GM04504 (cell line): ENCODE measurements around the gene AMDHD1.
A peak's percentile ranks its signal among the peaks of the same experiment; 100 is the strongest.

ENCODE experiments used
- DNase-seq: peaks from one replicate; pipeline ENCODE4 v3.0.0-alpha.2; 2012; ENCODE audit warnings: low read depth

AMDHD1 gene

GRCh38 chr12:95943330-95943842 lies at the start of gene AMDHD1:
AMDHD1 (plus strand) TSS chr12:95943331; CDS start chr12:95943399, 68 bp downstream.
- no peak for DNase-seq

GRCh38 chr12:95896846-95897245 lies 46.3 kb upstream of the AMDHD1 start:
- no peak for DNase-seq

GRCh38 chr12:95898081-95898480 lies 45.0 kb upstream of the AMDHD1 start:
- DNase-seq: no peak

DNA sequence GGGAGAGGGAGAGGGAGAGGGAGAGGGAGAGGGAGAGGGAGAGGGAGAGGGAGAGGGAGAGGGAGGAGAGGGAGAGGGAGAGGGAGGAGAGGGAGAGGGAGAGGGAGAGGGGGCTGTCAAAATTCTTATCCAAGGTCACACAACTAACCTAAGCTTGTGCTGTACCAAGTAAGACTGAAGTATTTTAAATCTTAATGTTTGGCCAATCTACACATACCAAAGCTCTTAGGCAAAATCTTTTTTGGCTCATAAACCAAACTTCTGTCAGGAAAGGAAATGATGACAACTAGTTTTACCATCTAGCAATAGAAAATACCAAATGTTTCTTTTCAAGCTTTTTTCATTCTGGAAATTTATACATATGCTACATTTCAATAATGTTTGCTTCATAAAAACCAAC lies 34.6 kb upstream of the AMDHD1 start:
- peak; percentile 8 for DNase-seq

DNA sequence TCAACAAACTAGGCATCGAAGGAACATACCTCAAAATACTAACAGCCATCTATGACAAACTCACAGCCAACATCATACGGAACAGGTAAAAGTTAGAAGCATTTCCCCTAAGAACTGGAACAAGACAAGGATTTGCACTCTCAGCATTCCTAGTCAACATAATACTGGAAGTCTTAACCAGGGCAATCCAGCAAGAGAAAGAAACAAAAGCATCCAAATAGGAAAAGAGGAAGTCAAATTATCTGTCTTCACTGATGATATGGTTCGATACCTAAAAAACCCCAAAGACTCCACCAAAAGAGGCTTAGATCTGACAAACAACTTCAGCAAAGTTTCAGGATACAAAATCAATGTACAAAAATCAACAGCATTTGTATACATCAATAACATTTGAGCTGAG lies 33.3 kb upstream of the AMDHD1 start:
- no peak for DNase-seq

GRCh38 chr12:95918194-95918993 lies 24.7 kb upstream of the AMDHD1 start:
- peak; percentile 21 for DNase-seq

- DNase-seq: no peak
Observed at GRCh38 chr12:95919110-95919509, 24.0 kb upstream of the AMDHD1 start.

- DNase-seq: no peak
Observed at GRCh38 chr12:95922231-95922630, 20.9 kb upstream of the AMDHD1 start.

- DNase-seq: no peak
Observed at GRCh38 chr12:95940514-95940913, 2.6 kb upstream of the AMDHD1 start.

DNA sequence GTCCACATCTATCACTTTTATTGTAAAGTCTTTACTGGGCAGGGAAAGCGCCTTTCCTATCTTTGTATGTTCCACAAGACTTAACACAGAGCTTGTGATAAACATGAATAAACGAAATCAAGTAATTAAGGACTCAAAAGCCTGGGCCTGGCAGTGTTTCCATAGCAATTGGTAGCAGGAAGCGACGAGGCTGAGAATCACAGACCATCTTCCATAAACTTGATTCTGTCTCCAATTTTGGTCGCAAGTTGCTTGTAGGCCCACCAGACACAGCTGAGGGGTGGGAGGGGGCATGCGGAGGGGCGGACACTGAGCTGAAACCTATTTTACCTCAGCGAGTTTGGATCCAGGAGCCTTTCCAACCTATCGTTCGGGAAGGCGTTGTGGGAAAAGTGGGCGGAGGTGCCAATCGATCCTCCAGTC lies 1.0 kb upstream of the AMDHD1 start:
- DNase-seq: no peak

DNA sequence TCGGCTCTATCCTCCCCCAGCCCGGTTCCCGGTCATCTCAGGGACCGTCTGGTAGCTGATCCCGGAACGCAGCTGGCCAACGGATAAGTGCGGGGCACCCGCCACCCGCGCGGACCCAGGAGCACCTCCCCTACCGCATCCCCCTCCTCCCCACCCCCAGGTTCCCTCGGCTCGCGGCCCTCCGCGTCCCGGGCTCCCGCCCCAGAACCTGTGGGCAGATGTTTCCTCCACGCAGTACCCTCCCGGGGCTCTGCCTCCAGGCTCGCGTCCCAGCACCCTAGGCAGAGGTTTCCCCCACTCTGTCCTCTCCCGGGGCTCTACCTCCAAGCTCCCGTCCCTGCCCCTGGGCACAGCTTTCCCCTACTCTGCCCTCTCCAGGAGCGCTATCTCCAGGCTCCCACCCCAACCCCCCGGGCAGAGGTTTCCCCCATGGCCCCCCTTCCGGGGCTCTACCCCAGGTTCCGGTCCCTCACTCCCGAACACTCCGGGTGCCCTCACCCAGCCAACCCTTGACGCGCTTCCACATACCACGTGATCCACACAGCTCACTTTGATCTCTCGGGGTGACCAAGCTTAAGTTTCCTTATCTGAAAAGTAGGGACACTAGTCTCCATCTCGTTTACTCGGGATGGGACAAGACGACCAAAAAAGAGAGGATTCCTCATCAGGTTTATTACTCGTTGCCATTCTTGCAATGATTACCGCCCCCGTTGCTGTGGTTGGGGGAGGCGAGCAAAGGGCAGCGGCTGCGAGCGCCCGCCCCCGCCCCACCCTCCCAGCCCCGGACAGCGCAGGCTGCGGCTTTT lies 404 bp upstream of the AMDHD1 start, which contains the start of gene CCDC38:
Gene CCDC38, minus strand, starts transcription at position 91 of the 806 bp plus-strand sequence. CDS start 6,105 bp downstream, outside the sequence.
- DNase-seq: peak; percentile 16

DNA sequence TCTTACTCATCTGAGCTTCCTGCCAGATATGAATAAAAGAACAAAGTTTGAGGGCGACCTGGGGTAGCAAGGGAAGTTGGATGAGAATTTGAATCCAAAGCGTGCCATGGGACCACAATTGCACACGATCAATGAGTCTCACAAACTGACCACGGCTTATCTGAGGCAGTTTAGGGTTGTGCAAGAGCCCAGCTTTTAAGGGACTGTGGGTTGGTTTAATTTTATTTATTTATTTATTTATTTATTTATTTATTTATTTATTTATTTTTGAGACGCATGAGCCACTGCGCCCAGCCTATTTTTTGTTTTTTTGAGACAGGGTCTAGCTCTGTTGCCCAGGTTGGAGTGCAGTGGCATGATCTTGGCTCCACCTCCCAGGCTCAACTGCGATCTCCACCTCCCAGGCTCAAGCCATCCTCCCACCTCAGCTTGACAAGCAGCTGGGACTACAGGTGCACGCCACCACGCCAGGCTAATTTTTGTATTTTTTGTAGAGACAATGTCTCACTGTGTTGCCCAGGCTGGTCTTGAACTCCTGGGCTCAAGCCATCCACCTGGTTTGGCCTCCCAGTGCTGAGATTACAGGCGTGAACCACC lies 1.1 kb downstream of the AMDHD1 start:
- no peak for DNase-seq

DNA sequence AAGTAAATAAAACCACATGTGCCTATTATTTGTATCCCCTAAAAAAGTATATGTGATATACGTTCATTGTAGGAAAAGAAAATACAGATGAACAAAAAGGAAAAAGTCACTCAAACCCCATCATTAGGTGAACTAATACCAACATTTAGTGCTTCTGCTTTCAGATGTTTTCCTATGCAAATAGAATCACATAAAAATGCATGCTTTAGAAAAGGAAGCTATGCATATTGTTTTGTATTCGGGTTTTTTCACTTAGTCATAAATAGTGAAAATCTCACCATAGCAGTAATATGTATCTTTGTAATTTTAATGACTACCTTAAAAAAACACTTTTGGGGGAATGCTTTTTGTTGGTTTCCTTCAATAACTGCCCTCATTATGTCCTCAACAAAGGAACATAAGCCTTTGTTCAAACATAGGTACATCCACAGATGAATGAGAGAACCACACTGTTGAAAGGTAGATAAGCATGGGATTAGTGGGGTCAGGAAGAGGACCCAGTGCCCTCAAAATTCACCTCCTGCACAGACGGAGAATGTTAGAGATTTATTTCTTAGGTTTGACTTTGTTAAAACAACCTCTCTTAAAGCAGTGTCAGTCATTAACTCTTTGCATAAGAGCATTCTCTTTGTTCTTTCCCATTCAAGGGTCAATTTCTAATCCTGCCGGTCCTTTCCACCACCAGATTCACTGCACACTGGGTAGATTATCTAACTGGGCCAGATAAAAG lies 6.5 kb downstream of the AMDHD1 start:
- DNase-seq: no peak

GRCh38 chr12:95951515-95951914 lies 8.4 kb downstream of the AMDHD1 start:
- DNase-seq: no peak

GRCh38 chr12:95953000-95953399 lies 9.9 kb downstream of the AMDHD1 start:
- no peak for DNase-seq

- no peak for DNase-seq
Observed at GRCh38 chr12:95955549-95956159, 12.5 kb downstream of the AMDHD1 start.

DNA sequence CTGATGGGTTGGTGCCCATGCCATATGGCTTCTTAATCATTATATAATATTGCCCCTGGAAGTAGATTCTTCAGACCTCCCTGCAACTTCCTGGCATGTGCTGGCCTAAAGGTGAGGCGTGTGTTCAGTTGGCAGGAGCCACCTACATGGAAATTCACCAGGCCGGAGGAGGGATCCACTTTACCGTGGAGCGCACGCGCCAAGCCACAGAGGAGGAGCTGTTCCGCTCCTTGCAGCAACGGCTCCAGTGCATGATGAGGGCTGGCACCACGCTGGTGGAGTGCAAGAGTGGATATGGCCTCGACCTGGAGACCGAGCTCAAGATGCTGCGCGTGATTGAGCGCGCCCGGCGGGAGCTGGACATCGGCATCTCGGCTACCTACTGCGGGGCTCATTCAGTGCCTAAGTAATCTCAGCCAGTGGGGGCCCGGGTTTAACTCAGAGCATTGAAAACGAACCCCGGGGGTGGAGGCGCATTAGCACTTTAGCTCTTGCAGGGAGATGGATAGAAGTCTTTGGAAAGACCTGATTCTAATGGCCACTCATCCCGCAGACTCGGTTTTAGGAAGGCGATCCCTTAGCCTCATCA lies 13.5 kb downstream of the AMDHD1 start:
- DNase-seq: no peak

DNA sequence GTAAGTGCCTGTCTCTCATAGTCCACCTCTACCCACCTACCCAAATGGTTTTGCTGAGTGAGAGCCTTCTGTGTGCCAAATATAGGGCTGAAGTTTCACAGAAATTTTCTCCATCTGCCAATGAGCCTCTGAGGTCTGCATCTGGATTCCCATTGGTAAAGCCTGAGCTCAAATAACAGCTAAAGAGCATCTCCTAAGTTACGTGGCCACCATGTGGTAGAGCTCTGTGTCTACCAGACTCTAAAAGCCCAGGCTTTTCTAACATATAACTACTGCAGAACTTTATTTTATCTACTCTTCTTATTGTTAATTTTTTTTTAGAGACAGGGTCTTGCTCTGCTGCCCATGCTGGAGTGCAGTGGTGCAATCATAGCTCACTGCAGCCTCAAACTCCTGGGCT lies 16.0 kb downstream of the AMDHD1 start:
- DNase-seq: no peak

GRCh38 chr12:95960241-95960640 lies 17.1 kb downstream of the AMDHD1 start:
- DNase-seq: no peak

DNA sequence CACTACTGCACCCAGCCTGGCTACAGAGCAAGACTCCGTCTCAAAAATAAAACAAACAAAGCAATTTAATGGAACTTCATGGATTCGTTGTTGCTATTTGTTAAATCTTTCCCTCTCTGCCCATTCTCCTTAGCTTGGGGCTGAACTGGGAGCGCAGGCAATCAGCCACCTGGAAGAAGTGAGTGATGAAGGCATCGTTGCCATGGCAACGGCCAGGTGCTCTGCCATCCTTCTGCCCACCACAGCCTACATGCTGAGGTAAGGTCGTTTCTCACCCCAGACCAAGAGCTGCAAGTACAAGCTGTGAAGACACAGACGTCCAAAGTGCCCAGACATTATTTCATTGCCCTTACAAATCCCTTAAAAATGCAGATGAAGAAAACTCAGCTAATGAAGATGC lies 19.1 kb downstream of the AMDHD1 start:
- no peak for DNase-seq

GRCh38 chr12:95963096-95963495 lies 20.0 kb downstream of the AMDHD1 start:
- no peak for DNase-seq
